H1 (cell line): ENCODE data around the gene WDFY4. TPM values are rescaled to one million over a fixed set of nuclear protein-coding genes. Genes with fewer than 3 reads are reported as not detected.

Experiments used
- ASH2L ChIP-seq: fragments of 200-600, 300-600 bp; sonication (generic); IDR thresholded peaks from one replicate; pipeline ENCODE4 v1.7.1; 2017; ENCODE audit warnings: low read length
- CBX5 ChIP-seq: fragments of 300-800, 300-1000 bp; sonication (generic); IDR thresholded peaks from 2 replicates; pipeline ENCODE4 v1.7.1; 2016; ENCODE audit warnings: antibody characterized with exemption, low read length, low read depth
- CHD2 ChIP-seq: IDR thresholded peaks from 2 replicates; pipeline ENCODE4 v1.6.1; 2012; ENCODE audit warnings: low read length, improper control_type of control experiment
- CHD7 ChIP-seq: fragments of 300-600 bp; sonication (generic); IDR thresholded peaks from 2 replicates; pipeline ENCODE4 v1.7.1; 2012; ENCODE audit warnings: low read length, moderate library complexity, mild to moderate bottlenecking, inconsistent platforms; ENCODE audit not compliant: insufficient replicate concordance
- CTBP2 ChIP-seq: IDR thresholded peaks from 2 replicates; pipeline ENCODE4 v1.7.0; 2011; ENCODE audit warnings: borderline replicate concordance, mild to moderate bottlenecking, moderate library complexity, mixed read lengths, low read length; ENCODE audit not compliant: insufficient read depth, insufficient read length
- EP300 ChIP-seq, 2 experiments: IDR thresholded peaks; 1 replicate in 1 of 2; 2 replicates in 1 of 2; pipeline ENCODE4 v1.6.1; 2011 to 2012; ENCODE audit warnings: low read depth in 2 of 2, low read length in 2 of 2, mild to moderate bottlenecking in 2 of 2, borderline replicate concordance in 1 of 2, inconsistent platforms in 1 of 2, moderate library complexity in 1 of 2
- JUN ChIP-seq: IDR thresholded peaks from 2 replicates; pipeline ENCODE4 v1.6.1; 2011; ENCODE audit warnings: low read depth, mild to moderate bottlenecking, improper control_type of control experiment, low read length
- KDM4A ChIP-seq: IDR thresholded peaks from one replicate; pipeline ENCODE4 v1.7.1; 2012; ENCODE audit warnings: low read depth, mild to moderate bottlenecking, moderate library complexity, low read length, inconsistent platforms; ENCODE audit not compliant: severe bottlenecking
- KDM5A ChIP-seq: fragments of 200-600 bp; IDR thresholded peaks from 2 replicates; pipeline ENCODE4 v1.7.1; 2012; ENCODE audit warnings: mild to moderate bottlenecking, low read length, inconsistent platforms, mixed read lengths
- RAD21 ChIP-seq, 2 experiments: IDR thresholded peaks in 1 of 2; conservative IDR thresholded peaks in 1 of 2; 2 replicates each; pipeline ENCODE4 v1.6.1; 2011; ENCODE audit warnings: low read depth in 2 of 2, low read length in 2 of 2, improper control_type of control experiment in 1 of 2, inconsistent platforms in 1 of 2, mild to moderate bottlenecking in 1 of 2, moderate library complexity in 1 of 2
- SP2 ChIP-seq: IDR thresholded peaks from 2 replicates; pipeline ENCODE4 v1.6.1; 2012; ENCODE audit warnings: mild to moderate bottlenecking, low read length, inconsistent platforms
- SP4 ChIP-seq: IDR thresholded peaks from 2 replicates; pipeline ENCODE4 v1.6.1; 2012; ENCODE audit warnings: low read length, inconsistent platforms
- polyA plus RNA-seq, 7 experiments: library from polyadenylated mRNA; depleted of rRNA in 3 of 7; stranded (reverse) in 5 of 7; unstranded in 2 of 7; fragments of >200 nt in 5 of 7; fragments of 200-250 nt in 2 of 7; gene quantifications; 1 replicate in 5 of 7; 2 replicates in 1 of 7; 4 replicates in 1 of 7; pipeline versions ENCODE4 v1.2.1 to v1.2.3, GENCODE V29; 2011 to 2013; ENCODE audit warnings: missing spikeins in 2 of 7, mixed read lengths in 2 of 7
- total RNA-seq: library from RNA; stranded (reverse); fragmentation: NEBNext Ultra II Directional; extraction: Animal tissue kit (Norgen Biotek cat#: 25700); gene quantifications from 2 replicates; pipeline ENCODE4 v1.2.1, GENCODE V29; 2021

The WDFY4 gene
- total and polyA plus RNA-seq, 2 of the 8 experiments (the other 6 are each of a cell fraction or from before 2014, with no cell fraction given), result not detected

GRCh38 chr10:49001402-49001801 lies 316.7 kb downstream of the WDFY4 start (continued):
- TF ChIP-seq CHD7 (no peak), CHD2 (no peak), KDM5A (no peak), CTBP2 (no peak), SP2 (no peak), KDM4A (no peak), JUN (no peak), CBX5 (no peak), EP300 (IDR thresholded peaks at IDR 0.05; ENCODE audit: borderline replicate concordance in 1 of 2, low read depth in 2 of 2, low read length in 2 of 2) (no peak), SP4 (no peak), ASH2L (no peak), RAD21 (IDR thresholded peaks at IDR 0.05 in 1 of 2, conservative IDR thresholded peaks at IDR 0.05 in 1 of 2; ENCODE audit: low read depth in 2 of 2, low read length in 2 of 2) (peak; percentile 39 to 62)
